GM12865 (cell line): ENCODE data around the gene ANKRD2.
A peak's percentile ranks its signal among the peaks of the same experiment; 100 is the strongest.

Experiments used
- DNase-seq: peaks from one replicate; pipeline ENCODE4 v3.0.0; 2010; ENCODE audit warnings: low read depth
- H3K4me3 ChIP-seq: 2 replicates; pipeline ENCODE4 v1.5.1; 2011; ENCODE audit warnings: mild to moderate bottlenecking, low read depth, low read length, control low read depth
- TF ChIP-seq, protein P1 (sequence below): IDR thresholded peaks from 2 replicates; pipeline ENCODE4 v1.5.1; 2011; ENCODE audit warnings: low read length, control low read depth, low read depth, inconsistent platforms; ENCODE audit not compliant: insufficient read depth; ENCODE audit errors: missing control alignments

The ANKRD2 gene

DNA sequence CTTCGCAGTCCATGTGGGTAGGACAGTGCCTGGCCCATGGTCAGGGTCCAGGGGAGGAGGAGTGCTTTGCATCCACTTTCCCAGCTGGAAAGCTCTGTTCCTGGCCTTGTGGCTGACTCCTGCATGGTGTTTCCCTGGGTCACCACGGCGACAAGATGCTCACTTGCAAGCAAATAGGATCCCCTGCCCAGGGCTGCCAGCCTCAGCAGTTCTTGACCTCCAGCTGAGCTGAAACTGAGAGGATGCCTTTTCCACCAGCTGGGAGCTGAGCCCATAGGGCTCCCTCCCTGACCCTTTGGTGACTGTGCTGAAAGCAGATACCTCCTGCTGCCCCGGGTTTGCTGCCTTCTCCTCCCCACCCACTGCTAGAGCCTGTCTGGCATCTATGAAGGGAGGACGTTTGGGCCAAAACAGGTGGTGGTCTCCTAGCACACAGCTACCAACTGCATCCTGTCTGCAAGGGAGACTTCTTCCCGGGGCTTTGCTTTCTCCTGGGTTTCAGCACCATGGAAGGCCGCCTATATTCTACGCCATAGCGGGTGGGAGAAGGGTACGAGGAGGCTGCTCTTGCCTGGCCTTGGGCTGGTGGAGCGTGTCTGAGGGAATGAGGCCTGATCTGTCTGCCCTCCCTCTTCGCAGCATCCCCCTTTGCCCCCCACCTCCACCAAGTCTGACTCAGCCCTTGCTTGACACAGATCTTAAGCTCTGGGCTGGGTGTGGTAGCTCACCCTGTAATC lies 39.5 kb upstream of the ANKRD2 start:
- DNase-seq, result no peak
- TF ChIP-seq, protein P1, sequence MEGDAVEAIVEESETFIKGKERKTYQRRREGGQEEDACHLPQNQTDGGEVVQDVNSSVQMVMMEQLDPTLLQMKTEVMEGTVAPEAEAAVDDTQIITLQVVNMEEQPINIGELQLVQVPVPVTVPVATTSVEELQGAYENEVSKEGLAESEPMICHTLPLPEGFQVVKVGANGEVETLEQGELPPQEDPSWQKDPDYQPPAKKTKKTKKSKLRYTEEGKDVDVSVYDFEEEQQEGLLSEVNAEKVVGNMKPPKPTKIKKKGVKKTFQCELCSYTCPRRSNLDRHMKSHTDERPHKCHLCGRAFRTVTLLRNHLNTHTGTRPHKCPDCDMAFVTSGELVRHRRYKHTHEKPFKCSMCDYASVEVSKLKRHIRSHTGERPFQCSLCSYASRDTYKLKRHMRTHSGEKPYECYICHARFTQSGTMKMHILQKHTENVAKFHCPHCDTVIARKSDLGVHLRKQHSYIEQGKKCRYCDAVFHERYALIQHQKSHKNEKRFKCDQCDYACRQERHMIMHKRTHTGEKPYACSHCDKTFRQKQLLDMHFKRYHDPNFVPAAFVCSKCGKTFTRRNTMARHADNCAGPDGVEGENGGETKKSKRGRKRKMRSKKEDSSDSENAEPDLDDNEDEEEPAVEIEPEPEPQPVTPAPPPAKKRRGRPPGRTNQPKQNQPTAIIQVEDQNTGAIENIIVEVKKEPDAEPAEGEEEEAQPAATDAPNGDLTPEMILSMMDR, result no peak

DNA sequence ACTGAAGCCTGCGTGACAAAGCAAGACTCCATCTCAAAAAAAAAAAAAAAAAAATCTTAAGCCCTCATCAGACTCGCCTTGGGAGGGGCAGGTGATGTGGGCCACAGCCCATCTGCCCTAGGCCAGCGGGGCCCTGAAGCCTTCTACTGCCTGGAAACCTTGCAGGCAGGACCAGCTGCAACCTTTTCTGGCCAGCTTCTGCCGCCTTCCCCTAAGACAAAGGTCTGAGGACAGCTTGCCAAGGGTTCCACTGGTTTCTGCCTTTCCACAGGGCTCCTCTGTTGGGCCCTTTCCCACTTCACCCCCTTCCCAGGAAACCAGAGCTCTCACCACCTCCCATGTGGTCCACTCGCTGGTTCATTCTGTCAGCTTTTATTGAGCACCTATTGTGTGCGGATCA lies 38.7 kb upstream of the ANKRD2 start:
- TF ChIP-seq, protein P1, result no peak

More for the DNA sequence above, 39.5 kb upstream of the ANKRD2 start:
- H3K4me3 ChIP-seq, result no peak overlapping the region

DNA sequence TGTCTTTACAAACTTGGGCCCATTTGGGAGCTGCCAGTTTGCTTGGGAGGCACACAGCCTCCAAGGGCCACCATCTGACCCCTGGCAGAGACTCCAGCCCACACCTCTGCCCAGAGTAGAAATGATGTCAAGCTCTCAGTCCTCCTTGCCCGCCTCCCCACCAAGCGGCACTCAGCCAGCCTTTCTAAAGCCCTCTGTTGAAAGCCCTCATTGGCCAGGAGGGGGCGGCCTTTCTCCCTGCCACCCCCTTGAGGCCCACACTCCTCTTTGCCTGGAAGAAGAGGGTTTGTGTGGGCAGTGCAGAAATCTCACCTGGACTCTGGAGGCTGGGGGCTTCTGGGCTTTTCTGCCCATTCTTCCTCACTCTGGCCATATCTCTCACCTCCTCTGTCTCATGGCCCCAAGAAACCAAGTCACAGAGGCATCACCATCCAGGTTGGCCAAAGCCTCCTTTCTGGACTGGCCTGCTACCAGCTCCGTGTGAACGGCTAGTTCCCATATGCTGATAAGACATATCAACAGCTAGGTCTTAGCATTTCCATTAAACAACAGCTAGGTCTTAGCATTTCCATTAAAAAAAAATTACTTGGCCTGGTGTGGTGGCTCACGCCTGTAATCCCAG lies 37.7 kb upstream of the ANKRD2 start:
- DNase-seq, result peak; percentile 64
- TF ChIP-seq, protein P1, result peak; percentile 78
- no peak overlapping the region for H3K4me3 ChIP-seq

More for the DNA sequence above, 38.7 kb upstream of the ANKRD2 start:
- H3K4me3 ChIP-seq, result no peak overlapping the region
- no peak for DNase-seq

DNA sequence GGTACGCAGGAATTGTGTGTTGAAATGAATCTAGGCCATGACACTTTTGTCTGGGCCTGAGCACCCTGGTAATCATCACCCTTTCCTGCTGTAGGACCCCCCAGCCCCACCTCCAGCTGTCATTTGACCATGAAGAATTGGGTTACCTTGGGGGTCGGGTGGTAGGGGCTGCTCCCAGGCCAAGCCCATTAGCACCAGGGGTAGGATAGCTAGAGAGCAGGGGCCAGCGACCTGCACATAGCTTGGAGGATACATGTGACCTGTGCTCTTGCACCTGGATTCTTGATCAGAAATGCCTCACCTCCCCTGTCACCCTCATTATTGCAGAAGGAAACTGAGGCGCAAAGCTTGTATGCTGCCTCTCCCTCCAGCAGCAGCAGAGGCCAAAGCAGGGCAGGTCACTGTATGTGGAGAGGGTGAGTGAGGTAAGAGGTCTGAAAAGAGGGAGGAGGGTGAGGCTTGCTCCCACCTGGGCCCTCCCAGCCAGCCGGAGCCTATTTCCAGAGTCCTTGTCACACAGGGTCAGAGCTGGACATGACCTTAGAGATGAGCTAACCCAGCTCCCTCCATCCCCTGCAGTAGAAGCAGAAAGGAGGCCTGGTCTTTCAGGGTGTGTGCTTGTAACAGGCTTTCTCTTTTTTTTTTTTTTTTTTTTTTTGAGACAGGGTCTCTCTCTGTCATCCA lies 35.3 kb upstream of the ANKRD2 start:
- TF ChIP-seq, protein P1, result no peak
- no peak overlapping the region for H3K4me3 ChIP-seq

DNA sequence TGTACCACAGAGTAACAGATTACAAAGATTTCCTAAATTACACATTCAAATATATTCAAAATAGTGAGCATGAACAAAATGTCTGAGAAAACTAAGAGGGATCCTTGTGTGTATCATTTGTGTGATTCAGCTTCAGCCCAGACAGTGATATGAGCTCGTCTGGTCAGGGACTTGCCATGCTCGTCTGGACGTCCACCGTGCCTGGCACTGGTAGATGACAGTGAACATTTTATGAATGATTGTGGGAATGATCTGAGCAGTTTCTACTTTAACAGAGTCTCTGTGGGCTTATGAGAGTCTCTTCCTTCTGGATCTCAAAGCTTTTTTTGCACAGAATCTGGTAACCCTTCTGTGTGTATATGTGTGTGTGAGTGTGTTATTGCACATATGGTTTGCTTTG lies 34.2 kb upstream of the ANKRD2 start:
- H3K4me3 ChIP-seq, result no peak overlapping the region
- TF ChIP-seq, protein P1, result no peak
- no peak for DNase-seq

More for the DNA sequence above, 35.3 kb upstream of the ANKRD2 start:
- no peak for DNase-seq

DNA sequence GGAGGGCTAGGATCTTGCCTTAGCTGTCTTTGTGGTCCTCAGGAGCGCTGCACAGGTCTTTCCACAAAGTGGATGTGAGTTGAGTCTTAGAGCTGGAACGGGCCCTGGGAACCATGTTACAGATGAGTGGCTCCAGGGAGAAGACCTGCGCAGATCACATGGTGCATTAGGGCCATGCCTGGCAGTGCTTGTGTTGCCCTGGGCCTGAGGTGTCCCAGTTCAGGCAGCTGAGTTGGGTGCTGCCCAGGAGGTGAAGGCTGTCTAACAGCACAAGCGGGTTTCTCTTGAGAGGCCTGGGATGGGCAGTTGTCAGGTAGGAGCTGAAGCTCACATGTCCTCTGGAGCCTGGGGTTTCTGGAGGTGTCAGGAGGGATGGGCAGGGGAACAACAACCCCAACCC lies 33.7 kb upstream of the ANKRD2 start:
- no peak for DNase-seq
- H3K4me3 ChIP-seq, result no peak overlapping the region
- TF ChIP-seq, protein P1, result no peak
